ENCODE results near the gene FHOD3.
A peak's percentile ranks its signal among the peaks of the same experiment; 100 is the strongest.

FHOD3 gene

GRCh38 chr18:36676629-36677028, 379.1 kb downstream of the FHOD3 start:
- TF ChIP-seq USF1 (IDR thresholded peaks at IDR 0.05) (no peak), YY1 (IDR thresholded peaks at IDR 0.05; ENCODE audit: low read depth) (no peak)

- TF ChIP-seq USF1 (IDR thresholded peaks at IDR 0.05) (no peak), RAD21 (IDR thresholded peaks at IDR 0.05; ENCODE audit: low read depth) (no peak), YY1 (IDR thresholded peaks at IDR 0.05; ENCODE audit: low read depth) (no peak), ZBTB7A (IDR thresholded peaks at IDR 0.05; ENCODE audit: low read depth) (no peak), EP300 (IDR thresholded peaks at IDR 0.05; ENCODE audit: borderline replicate concordance) (no peak), NFIC (IDR thresholded peaks at IDR 0.05) (no peak), CREB1 (IDR thresholded peaks at IDR 0.05; ENCODE audit: low read depth) (no peak), MAX (IDR thresholded peaks at IDR 0.05) (no peak), TCF12 (IDR thresholded peaks at IDR 0.05; ENCODE audit: low read depth) (no peak), TAF1 (IDR thresholded peaks at IDR 0.05; ENCODE audit: low read depth) (no peak), EGR1 (IDR thresholded peaks at IDR 0.05) (no peak), TEAD4 (IDR thresholded peaks at IDR 0.05) (no peak), REST (IDR thresholded peaks at IDR 0.05; ENCODE audit: low read depth) (no peak)
These were observed 382.5 kb downstream of the FHOD3 start for GRCh38 chr18:36680042-36680441.

- TF ChIP-seq EP300 (IDR thresholded peaks at IDR 0.05; ENCODE audit: borderline replicate concordance) (no peak), EGR1 (IDR thresholded peaks at IDR 0.05) (no peak), TCF12 (IDR thresholded peaks at IDR 0.05; ENCODE audit: low read depth) (no peak), CREB1 (IDR thresholded peaks at IDR 0.05; ENCODE audit: low read depth) (no peak), RAD21 (IDR thresholded peaks at IDR 0.05; ENCODE audit: low read depth) (no peak), FOXM1 (IDR thresholded peaks at IDR 0.05; ENCODE audit: borderline replicate concordance, low read depth) (no peak), ZBTB7A (IDR thresholded peaks at IDR 0.05; ENCODE audit: low read depth) (no peak), NFIC (IDR thresholded peaks at IDR 0.05) (no peak), TAF1 (IDR thresholded peaks at IDR 0.05; ENCODE audit: low read depth) (no peak), REST (IDR thresholded peaks at IDR 0.05; ENCODE audit: low read depth) (no peak), MAX (IDR thresholded peaks at IDR 0.05) (no peak), YY1 (IDR thresholded peaks at IDR 0.05; ENCODE audit: low read depth) (no peak)
These were observed 388.1 kb downstream of the FHOD3 start for GRCh38 chr18:36685580-36685979.

GRCh38 chr18:36688020-36688965, 390.8 kb downstream of the FHOD3 start:
- peak; percentile 73 for TF ChIP-seq RAD21 (IDR thresholded peaks at IDR 0.05; ENCODE audit: low read depth)
- no peak for TF ChIP-seq MAX (IDR thresholded peaks at IDR 0.05)

GRCh38 chr18:36692371-36692770, 394.9 kb downstream of the FHOD3 start:
- TF ChIP-seq NFIC (IDR thresholded peaks at IDR 0.05) (no peak), USF1 (IDR thresholded peaks at IDR 0.05) (no peak)

GRCh38 chr18:36692921-36693332, 395.4 kb downstream of the FHOD3 start:
- no peak for TF ChIP-seq EGR1 (IDR thresholded peaks at IDR 0.05)
- TF ChIP-seq REST (IDR thresholded peaks at IDR 0.05; ENCODE audit: low read depth): no peak
- TF ChIP-seq YY1 (IDR thresholded peaks at IDR 0.05; ENCODE audit: low read depth): no peak
- no peak for TF ChIP-seq MAX (IDR thresholded peaks at IDR 0.05)

Data from Ishikawa (cell line).